ENCODE results near the gene TEX264.

GRCh38 chr3:51681453-51681852 is 10.4 kb downstream of the TEX264 start:
- TF ChIP-seq EZH2 (IDR thresholded peaks at IDR 0.05) (no peak), POLR2AphosphoS5 (IDR thresholded peaks at IDR 0.05; ENCODE audit: borderline replicate concordance, low read depth, low read length) (no peak)

All from SK-N-MC (cell line).